OCI-LY7 (cell line): ENCODE results near the gene WNT5A. TPM values are rescaled to one million over a fixed set of nuclear protein-coding genes. Genes with fewer than 3 reads are reported as not detected.

ENCODE experiments used
- BruUV-seq: library from RNA; stranded (reverse); fragments of 400-500 nt; replicated peaks from 2 replicates; lab custom pipeline; 2021; lab: Mats Ljungman, UMichigan
- CTCF ChIA-PET: fragments of 300-600 bp; sonication (Branson Sonifier 250); formaldehyde crosslinking; loops from one replicate; lab custom pipeline; 2022; ENCODE audit warnings: antibody characterized with exemption; ENCODE audit not compliant: unreplicated experiment; lab: Charles Lee
- POLR2A ChIA-PET: fragments of 300-600 bp; sonication (Branson Sonifier 250); formaldehyde crosslinking; loops from one replicate; lab custom pipeline; 2022; ENCODE audit warnings: antibody characterized with exemption; lab: Charles Lee
- DNase-seq: peaks from one replicate; pipeline ENCODE4 v3.0.0-alpha.2; 2015; ENCODE audit warnings: low spot score
- H2AFZ ChIP-seq: fragments of 200-600 bp; sonication (generic), shearing (Covaris generic); 2 replicates; pipeline ENCODE4 v1.6.1; 2014; ENCODE audit warnings: mild to moderate bottlenecking, antibody characterized with exemption, low read length, moderate library complexity
- H3K27ac ChIP-seq: fragments of 200-600 bp; sonication (generic); 2 replicates; pipeline ENCODE4 v1.5.1; 2014; ENCODE audit warnings: mixed run types, low read depth, mild to moderate bottlenecking, moderate library complexity, low read length, inconsistent platforms; ENCODE audit not compliant: poor library complexity, severe bottlenecking
- H3K36me3 ChIP-seq: fragments of 200-600 bp; sonication (generic); 2 replicates; pipeline ENCODE4 v1.6.1; 2014; ENCODE audit warnings: mild to moderate bottlenecking, antibody characterized with exemption, low read length, moderate library complexity, mixed read lengths; ENCODE audit not compliant: insufficient read depth
- H3K4me1 ChIP-seq: fragments of 200-600 bp; sonication (generic); 2 replicates; pipeline ENCODE4 v1.5.1; 2014; ENCODE audit warnings: mild to moderate bottlenecking, low read length; ENCODE audit not compliant: insufficient read depth, poor library complexity, severe bottlenecking
- H3K4me2 ChIP-seq: fragments of 200-600 bp; sonication (generic); 2 replicates; pipeline ENCODE4 v1.6.1; 2014; ENCODE audit warnings: mild to moderate bottlenecking, low read length
- H3K4me3 ChIP-seq: fragments of 200-600 bp; sonication (generic); 2 replicates; pipeline ENCODE4 v1.5.1; 2014; ENCODE audit warnings: mild to moderate bottlenecking, low read depth, low read length; ENCODE audit not compliant: poor library complexity, severe bottlenecking
- H3K79me2 ChIP-seq: fragments of 200-600 bp; sonication (generic); 2 replicates; pipeline ENCODE4 v1.6.1; 2016; ENCODE audit warnings: low read depth, mild to moderate bottlenecking, low read length, moderate library complexity, mixed read lengths; ENCODE audit not compliant: insufficient read depth
- H3K9me2 ChIP-seq: fragments of 200-600 bp; sonication (generic); 2 replicates; pipeline ENCODE4 v1.6.1; 2016; ENCODE audit warnings: mild to moderate bottlenecking, low read length, mixed read lengths; ENCODE audit not compliant: insufficient read depth
- H3K9me3 ChIP-seq: fragments of 200-600 bp; sonication (generic); 2 replicates; pipeline ENCODE4 v1.6.1; 2014; ENCODE audit warnings: mild to moderate bottlenecking, mixed run types, low read length, mixed read lengths
- H4K20me1 ChIP-seq: fragments of 200-600 bp; sonication (generic); 2 replicates; pipeline ENCODE4 v1.6.1; 2014; ENCODE audit warnings: mild to moderate bottlenecking, antibody characterized with exemption, low read length, moderate library complexity, mixed read lengths; ENCODE audit not compliant: insufficient read depth
- EZH2phosphoT487 ChIP-seq: fragments of 200-600 bp; sonication (generic); IDR thresholded peaks from 2 replicates; pipeline ENCODE4 v1.6.1; 2018; ENCODE audit warnings: low read depth, borderline replicate concordance, mild to moderate bottlenecking, mixed run types, antibody characterized with exemption, low read length, moderate library complexity, mixed read lengths
- intact Hi-C: fragments of 100-400 bp; cut with micrococcal nuclease; formaldehyde crosslinking; loops from one replicate; pipeline ENCODE4 v1.10.0; 2022; ENCODE audit not compliant: unreplicated experiment
- total RNA-seq, 2 experiments: library from RNA; depleted of rRNA in 1 of 2; stranded (reverse); fragments of >200 nt in 1 of 2; shearing (Covaris generic) in 1 of 2; gene quantifications; 2 replicates each; pipeline ENCODE4 v1.2.3, GENCODE V29; 2014 to 2022
- TF ChIP-seq, protein P1 (sequence below): fragments of 200-600 bp; sonication (generic); conservative IDR thresholded peaks from 2 replicates; pipeline ENCODE4 v1.5.1; 2014; ENCODE audit warnings: mild to moderate bottlenecking, antibody characterized with exemption, low read length, moderate library complexity, mixed read lengths

Gene WNT5A
- total RNA-seq, 2 experiments from 2014 or later = 4.6 to 18.1 TPM

DNA sequence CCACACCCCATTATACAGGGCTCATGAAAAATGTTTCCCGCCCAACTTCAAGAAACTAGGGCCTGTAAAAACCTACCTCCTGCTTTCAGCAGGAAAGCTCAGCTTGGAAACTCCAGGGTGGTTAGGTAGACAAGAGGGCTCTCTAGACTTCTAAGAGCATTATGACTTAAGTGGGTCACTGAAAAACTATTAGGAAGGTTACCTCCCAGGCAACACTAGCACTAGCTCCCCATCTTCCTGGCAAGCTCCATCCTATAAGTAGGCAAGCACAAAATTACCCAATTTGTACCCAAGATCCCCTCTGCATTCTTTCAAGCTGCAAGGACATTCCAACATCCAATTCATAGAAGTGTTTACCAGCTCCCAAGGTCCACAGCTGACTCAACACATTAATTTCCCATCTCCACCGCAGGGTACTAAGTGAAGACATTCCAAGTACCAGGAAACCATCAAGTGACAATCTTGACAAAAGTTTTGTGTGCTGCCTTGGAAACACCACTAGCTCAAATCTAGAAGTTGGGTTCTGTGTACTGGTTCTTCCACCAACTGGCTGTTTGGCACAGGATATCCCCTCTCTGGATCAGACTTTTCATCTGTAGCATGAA lies 46.9 kb downstream of the WNT5A start:
- H3K9me3 ChIP-seq = no peaks in the 10 kb centered on the region
- no peak overlapping the region for H3K4me2 ChIP-seq
- H3K36me3 ChIP-seq = no peaks in the 10 kb centered on the region
- no peak overlapping the region for H3K27ac ChIP-seq
- intact Hi-C loops = no loop called here
- H3K79me2 ChIP-seq = no peaks in the 10 kb centered on the region
- H3K4me3 ChIP-seq = no peak overlapping the region
- H2AFZ ChIP-seq = no peak overlapping the region
- POLR2A ChIA-PET = no interaction called here
- no TSS peak for BruUV-seq
- H4K20me1 ChIP-seq = no peaks in the 10 kb centered on the region
- no peak for DNase-seq
- CTCF ChIA-PET = no interaction called here
- TF ChIP-seq, protein P1, sequence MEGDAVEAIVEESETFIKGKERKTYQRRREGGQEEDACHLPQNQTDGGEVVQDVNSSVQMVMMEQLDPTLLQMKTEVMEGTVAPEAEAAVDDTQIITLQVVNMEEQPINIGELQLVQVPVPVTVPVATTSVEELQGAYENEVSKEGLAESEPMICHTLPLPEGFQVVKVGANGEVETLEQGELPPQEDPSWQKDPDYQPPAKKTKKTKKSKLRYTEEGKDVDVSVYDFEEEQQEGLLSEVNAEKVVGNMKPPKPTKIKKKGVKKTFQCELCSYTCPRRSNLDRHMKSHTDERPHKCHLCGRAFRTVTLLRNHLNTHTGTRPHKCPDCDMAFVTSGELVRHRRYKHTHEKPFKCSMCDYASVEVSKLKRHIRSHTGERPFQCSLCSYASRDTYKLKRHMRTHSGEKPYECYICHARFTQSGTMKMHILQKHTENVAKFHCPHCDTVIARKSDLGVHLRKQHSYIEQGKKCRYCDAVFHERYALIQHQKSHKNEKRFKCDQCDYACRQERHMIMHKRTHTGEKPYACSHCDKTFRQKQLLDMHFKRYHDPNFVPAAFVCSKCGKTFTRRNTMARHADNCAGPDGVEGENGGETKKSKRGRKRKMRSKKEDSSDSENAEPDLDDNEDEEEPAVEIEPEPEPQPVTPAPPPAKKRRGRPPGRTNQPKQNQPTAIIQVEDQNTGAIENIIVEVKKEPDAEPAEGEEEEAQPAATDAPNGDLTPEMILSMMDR = no peak
- no peak for TF ChIP-seq EZH2phosphoT487
- H3K9me2 ChIP-seq = no peaks in the 10 kb centered on the region
- no peaks in the 10 kb centered on the region for H3K4me1 ChIP-seq

DNA sequence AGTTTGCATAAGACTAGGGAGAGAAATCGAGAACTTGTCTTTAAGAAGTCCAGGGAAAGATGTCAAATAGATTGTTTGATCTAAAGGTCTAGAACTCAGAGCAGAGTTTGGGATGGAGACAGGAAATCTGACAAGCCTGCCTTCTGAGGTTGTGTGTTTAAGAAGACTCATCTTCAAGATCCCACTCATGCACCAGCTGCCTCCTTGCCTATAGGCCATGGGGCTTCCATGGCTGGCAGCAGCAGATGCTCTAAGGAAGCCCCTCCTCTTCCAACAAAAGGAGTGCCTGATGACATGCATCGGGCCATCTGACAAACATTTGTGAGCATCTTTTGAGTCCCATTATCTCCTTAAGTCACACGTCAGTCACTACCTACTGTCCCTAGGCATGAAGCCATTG lies 47.4 kb downstream of the WNT5A start:
- ChIA-PET POLR2A (no interaction called here), CTCF (no interaction called here)
- intact Hi-C loops = loop anchor here (10.0 kb wide), 3 partner anchors 585 to 815 kb away; no protein-coding TSS in a partner anchor
- Histone ChIP-seq H3K4me1 (no peaks in the 10 kb centered on the region), H3K9me2 (no peaks in the 10 kb centered on the region), H3K36me3 (no peaks in the 10 kb centered on the region), H3K9me3 (no peaks in the 10 kb centered on the region), H4K20me1 (no peaks in the 10 kb centered on the region), H3K4me2 (no peak overlapping the region), H3K79me2 (no peaks in the 10 kb centered on the region), H3K4me3 (no peak overlapping the region), H3K27ac (no peak overlapping the region), H2AFZ (no peak overlapping the region)
- TF ChIP-seq EZH2phosphoT487 = no peak
- TF ChIP-seq, protein P1 = no peak
- BruUV-seq = no TSS peak
- DNase-seq = no peak

DNA sequence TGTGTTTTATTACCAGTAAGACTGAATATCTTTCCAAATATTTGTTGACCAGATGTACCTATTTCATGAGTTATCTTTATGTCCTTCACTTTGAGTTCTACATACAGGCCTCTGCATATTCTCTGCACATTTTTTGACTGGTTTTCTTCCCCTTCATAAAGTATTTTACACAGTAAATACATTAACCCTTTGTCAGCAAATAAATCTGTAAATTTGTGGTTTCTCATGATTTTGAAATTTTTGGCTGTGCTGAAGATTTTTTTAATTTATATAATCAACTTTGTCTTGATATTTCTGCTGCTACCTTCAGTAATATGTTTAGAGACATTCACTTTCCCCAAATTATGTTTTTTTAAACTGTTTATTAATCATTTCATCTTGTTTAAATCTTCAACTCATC lies 50.5 kb downstream of the WNT5A start:
- H3K4me3 ChIP-seq = no peak overlapping the region
- no peaks in the 10 kb centered on the region for H4K20me1 ChIP-seq
- BruUV-seq = no TSS peak
- H3K9me3 ChIP-seq = no peaks in the 10 kb centered on the region
- no peaks in the 10 kb centered on the region for H3K79me2 ChIP-seq
- TF ChIP-seq, protein P1 = no peak
- TF ChIP-seq EZH2phosphoT487 = no peak
- POLR2A ChIA-PET = interaction anchor here (0.7 kb wide), 1 partner anchor 483 kb away, joined by 3 read pairs; no protein-coding TSS in a partner anchor
- no peaks in the 10 kb centered on the region for H3K9me2 ChIP-seq
- no peak overlapping the region for H3K4me2 ChIP-seq
- CTCF ChIA-PET = no interaction called here
- no peaks in the 10 kb centered on the region for H3K4me1 ChIP-seq
- H3K36me3 ChIP-seq = no peaks in the 10 kb centered on the region
- no peak overlapping the region for H2AFZ ChIP-seq
- intact Hi-C loops = loop anchor here (10.0 kb wide), 3 partner anchors 582 to 818 kb away; no protein-coding TSS in a partner anchor
- DNase-seq = no peak
- H3K27ac ChIP-seq = no peak overlapping the region
